Choroid plexus epithelial cell (primary cell): ENCODE data around the gene TRPC4AP.

ENCODE experiments used
- DNase-seq: peaks from one replicate; pipeline ENCODE4 v3.0.0-alpha.2; 2010; ENCODE audit warnings: low read depth
- H3K4me3 ChIP-seq: 2 replicates; pipeline ENCODE4 v1.5.1; 2011; ENCODE audit warnings: low read depth, mild to moderate bottlenecking, control low read depth, low read length, moderate library complexity
- TF ChIP-seq, protein P1 (sequence below): conservative IDR thresholded peaks from 2 replicates; pipeline ENCODE4 v1.5.1; 2011; ENCODE audit warnings: low read depth, mild to moderate bottlenecking, control low read depth, inconsistent platforms, low read length, moderate library complexity

TRPC4AP gene

DNA sequence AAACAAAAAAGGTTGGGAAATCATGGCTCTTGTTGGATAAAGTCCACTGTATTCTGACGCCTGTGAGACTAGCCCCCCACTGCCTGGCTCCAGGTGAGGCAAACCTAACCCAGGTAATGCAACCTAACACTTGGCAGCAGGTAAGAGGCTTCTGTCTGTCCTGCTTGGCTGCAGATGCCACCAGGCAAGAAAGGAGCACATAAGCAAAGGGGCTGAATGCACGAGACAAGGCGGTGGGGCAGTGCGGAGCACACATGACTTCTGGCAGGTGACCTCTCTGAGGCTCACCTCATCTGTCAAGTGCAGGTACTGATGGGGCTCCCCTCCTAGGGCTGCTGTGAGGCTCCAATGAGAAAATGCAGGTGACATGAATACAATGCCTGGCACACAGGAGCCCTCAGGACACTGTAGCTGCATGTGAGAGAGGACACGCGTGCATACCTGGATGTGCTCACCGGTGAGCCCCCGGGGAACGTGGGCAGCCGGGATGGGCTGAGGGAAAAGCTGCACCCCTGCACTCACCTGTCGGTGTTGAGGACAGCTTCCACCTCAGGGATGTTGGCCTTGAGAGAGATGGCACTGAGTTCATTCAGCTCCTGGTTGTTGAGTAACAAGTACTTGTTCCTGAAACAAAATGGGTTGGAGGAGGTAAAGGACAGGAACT lies 82.8 kb downstream of the TRPC4AP start:
- TF ChIP-seq, protein P1, sequence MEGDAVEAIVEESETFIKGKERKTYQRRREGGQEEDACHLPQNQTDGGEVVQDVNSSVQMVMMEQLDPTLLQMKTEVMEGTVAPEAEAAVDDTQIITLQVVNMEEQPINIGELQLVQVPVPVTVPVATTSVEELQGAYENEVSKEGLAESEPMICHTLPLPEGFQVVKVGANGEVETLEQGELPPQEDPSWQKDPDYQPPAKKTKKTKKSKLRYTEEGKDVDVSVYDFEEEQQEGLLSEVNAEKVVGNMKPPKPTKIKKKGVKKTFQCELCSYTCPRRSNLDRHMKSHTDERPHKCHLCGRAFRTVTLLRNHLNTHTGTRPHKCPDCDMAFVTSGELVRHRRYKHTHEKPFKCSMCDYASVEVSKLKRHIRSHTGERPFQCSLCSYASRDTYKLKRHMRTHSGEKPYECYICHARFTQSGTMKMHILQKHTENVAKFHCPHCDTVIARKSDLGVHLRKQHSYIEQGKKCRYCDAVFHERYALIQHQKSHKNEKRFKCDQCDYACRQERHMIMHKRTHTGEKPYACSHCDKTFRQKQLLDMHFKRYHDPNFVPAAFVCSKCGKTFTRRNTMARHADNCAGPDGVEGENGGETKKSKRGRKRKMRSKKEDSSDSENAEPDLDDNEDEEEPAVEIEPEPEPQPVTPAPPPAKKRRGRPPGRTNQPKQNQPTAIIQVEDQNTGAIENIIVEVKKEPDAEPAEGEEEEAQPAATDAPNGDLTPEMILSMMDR, result no peak
- no peak for DNase-seq
- no peak overlapping the region for H3K4me3 ChIP-seq

DNA sequence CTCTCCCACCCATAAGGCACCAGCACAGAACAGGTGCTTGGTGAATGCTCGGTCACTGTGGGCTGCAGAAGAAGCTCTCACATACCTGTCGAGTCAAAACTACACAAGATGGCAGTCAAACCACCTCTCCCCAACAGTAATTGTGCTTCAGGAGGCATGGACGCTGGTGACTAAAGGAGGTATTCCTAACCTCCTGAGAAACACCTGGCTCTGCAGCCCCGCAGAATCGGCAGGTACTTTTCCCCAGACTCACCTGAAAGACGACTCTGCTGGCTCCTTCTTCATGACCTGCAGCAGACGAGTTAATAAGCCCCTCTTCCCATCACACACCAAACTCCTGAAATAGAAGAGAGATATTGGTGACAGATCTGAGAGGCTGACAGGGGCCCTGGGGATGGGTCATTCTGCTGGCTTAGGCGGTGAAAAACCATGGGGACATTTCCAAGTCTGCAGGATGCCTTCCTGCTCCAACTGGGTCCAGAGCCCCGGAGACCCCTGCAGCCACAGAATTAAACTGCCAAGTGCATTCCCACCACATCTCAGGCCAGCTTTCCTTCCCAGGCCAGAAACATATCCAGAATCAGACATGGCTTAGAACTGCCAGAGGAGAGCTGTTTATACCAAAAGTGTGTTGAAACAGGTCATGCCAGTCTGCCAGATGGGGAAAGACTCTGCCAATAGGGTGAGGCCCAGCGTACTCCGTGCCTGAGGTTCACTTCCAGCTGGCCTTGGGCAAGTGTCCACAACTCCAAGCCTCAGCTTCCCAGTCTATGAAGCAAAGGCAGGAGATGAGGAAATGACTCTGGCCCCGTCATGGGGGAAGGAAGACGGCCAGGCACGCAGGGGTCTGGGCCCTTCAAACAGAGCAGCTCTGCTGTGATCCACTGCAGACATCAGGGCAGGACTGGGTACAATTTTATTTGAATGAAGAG lies 83.9 kb downstream of the TRPC4AP start:
- no peak overlapping the region for H3K4me3 ChIP-seq
- TF ChIP-seq, protein P1, result no peak
- no peak for DNase-seq

DNA sequence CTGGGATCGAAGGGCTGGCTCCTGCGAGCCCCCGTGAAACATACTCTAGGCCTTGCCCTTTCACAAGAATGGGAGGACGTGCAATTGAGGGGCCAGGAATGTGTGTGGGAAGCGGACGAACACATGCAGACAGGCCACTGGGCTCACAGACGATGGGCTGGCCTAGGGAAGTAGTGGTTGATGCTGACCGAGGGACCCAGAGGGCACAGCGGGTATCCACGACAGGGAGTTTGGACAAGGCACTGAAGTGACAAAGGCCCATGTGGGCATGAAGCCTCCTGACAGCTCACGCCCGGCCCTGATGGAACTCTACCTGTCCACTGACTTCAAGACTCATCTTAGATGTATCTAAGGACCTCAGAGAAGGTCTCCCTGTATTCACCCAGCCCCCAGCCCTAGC lies 84.7 kb downstream of the TRPC4AP start:
- no peak for DNase-seq
- TF ChIP-seq, protein P1, result no peak
- H3K4me3 ChIP-seq, result no peak overlapping the region

DNA sequence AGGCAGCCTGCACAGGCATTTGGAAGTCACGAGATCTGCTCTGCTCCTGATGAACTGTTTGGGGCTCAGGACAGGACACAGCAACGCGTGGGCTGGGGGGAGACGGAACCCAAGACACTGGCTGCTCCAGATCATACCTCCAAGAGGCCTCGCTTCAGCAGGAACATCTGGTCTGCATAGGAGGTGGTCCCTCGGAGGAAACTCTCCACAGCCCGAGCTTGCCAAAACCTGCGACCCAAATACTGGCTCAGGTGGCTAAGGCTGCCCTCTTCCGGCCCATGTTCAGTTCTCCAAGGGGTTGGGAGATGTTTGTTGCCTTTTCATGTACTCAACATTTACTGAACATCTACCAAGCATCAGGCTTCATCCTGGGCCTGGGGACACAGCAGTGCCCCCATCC lies 85.2 kb downstream of the TRPC4AP start:
- TF ChIP-seq, protein P1, result no peak
- no peak overlapping the region for H3K4me3 ChIP-seq
- DNase-seq, result no peak

DNA sequence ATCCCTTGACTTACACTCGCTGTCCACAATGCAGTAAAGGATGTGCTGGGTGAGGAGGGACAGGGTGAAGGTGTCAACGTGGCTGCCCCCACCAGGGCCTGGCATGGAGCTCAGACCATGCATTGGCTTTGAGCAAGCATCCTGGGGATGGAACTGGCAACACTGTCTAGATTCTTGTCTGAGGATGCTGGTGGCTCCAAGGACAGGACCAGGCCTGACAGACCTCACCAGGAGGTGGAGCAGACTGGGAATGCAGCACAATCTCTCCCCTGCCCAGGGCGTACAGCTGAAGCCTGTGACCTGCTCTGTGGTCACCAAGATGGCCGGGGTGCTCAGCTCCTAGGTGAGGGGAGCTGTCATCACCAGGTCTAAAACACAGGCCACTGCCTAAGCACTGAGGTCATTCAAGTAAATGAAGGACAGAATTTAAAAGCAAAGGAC lies 86.1 kb downstream of the TRPC4AP start:
- no peak overlapping the region for H3K4me3 ChIP-seq
- DNase-seq, result no peak
- TF ChIP-seq, protein P1, result no peak

DNA sequence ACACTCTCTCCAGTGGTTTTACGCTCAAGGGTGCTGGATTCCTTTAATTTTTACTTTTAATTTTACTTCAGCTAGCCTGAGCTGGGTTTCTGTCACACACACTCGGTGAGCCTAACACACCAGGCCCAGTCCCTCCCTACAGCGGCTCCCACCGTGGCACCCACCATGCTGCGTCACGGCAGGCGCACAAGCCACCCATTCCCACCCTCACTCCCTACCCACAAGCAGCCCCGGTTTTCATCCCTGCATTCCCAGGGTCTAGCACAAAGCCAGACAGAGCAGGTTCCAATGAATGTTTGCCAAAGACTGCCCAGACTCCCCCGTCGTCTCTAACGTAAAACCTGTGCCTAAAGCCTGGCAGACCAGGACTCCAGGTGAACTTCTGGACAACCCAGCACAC lies 86.6 kb downstream of the TRPC4AP start:
- no peak overlapping the region for H3K4me3 ChIP-seq
- TF ChIP-seq, protein P1, result no peak
- no peak for DNase-seq
